ENCODE measurements around the gene EEF2KMT. TPM values are rescaled to one million over a fixed set of nuclear protein-coding genes. Genes with fewer than 3 reads are reported as not detected.
A peak's percentile ranks its signal among the peaks of the same experiment; 100 is the strongest.

The EEF2KMT gene
- total and polyA plus RNA-seq, 2 of the 13 experiments (the other 11 are each of a cell fraction or from before 2014, with no cell fraction given) = 10.7 to 26.9 TPM

- peak; percentile 83 for TF ChIP-seq ZBTB49 (CRISPR knock-in tag; IDR thresholded peaks at IDR 0.05; ENCODE audit: borderline replicate concordance)
- TF ChIP-seq MTA1 (CRISPR knock-in tag; IDR thresholded peaks at IDR 0.05; ENCODE audit: borderline replicate concordance) = peak; percentile 81; the same call in 1 of the 2 replicates
- no peak for TF ChIP-seq ETS1 (CRISPR knock-in tag; IDR thresholded peaks at IDR 0.05)
- TF ChIP-seq ZXDC (CRISPR knock-in tag; IDR thresholded peaks at IDR 0.05) = peak; percentile 88
- peak; percentile 99; the same call in 1 of the 2 replicates for TF ChIP-seq NFKB2 (CRISPR knock-in tag; IDR thresholded peaks at IDR 0.05; ENCODE audit: borderline replicate concordance)
- no peak for TF ChIP-seq ZNF101 (CRISPR knock-in tag; IDR thresholded peaks at IDR 0.05; ENCODE audit: borderline replicate concordance, low read depth)
- 0 out of 2 replicates have a peak, but pooled peaks have one; percentile 85 for TF ChIP-seq SNAPC2 (CRISPR knock-in tag; IDR thresholded peaks at IDR 0.05)
- TF ChIP-seq ZFP90 (CRISPR knock-in tag; IDR thresholded peaks at IDR 0.05; ENCODE audit: borderline replicate concordance) = peak; percentile 89
- TF ChIP-seq ZNF33B (CRISPR knock-in tag; IDR thresholded peaks at IDR 0.05) = peak; percentile 99
- TF ChIP-seq ZSCAN22 (CRISPR knock-in tag; IDR thresholded peaks at IDR 0.05) = no peak
- TF ChIP-seq THAP7 (CRISPR knock-in tag; IDR thresholded peaks at IDR 0.05) = peak; percentile 95; the same call in 1 of the 2 replicates
- peak; percentile 98 for TF ChIP-seq ZNF407 (CRISPR knock-in tag; IDR thresholded peaks at IDR 0.05; ENCODE audit: not compliant biosample characterization)
Measured at GRCh38 chr16:5071681-5072333, 25.8 kb downstream of the EEF2KMT start, which contains the start of gene ALG1 (continued).
